HCT116 (cell line): ENCODE measurements around the gene NDUFA7. TPM values are rescaled to one million over a fixed set of nuclear protein-coding genes. Genes with fewer than 3 reads are reported as not detected.

Source experiments
- ATAC-seq: fragments of 200-7000 bp; cut with Tn5 transposase; 2 replicates; pipeline ENCODE4 v1.9.1; 2020; ENCODE audit warnings: mild to moderate bottlenecking, moderate library complexity
- BruUV-seq: library from RNA; stranded (reverse); fragments of 400-500 nt; replicated peaks from 2 replicates; lab custom pipeline; 2021; lab: Mats Ljungman, UMichigan
- CTCF ChIA-PET: fragments of 300-600 bp; sonication (Branson Sonifier 250); formaldehyde crosslinking; loops from one replicate; lab custom pipeline; 2021; ENCODE audit warnings: antibody characterized with exemption; lab: Charles Lee
- POLR2A ChIA-PET: fragments of 300-600, 350-600 bp; sonication (Branson Sonifier 250); formaldehyde crosslinking; loops from one replicate; lab custom pipeline; 2021; ENCODE audit warnings: antibody characterized with exemption; lab: Charles Lee
- RAD21 ChIA-PET, 2 experiments: fragments of 300-600 bp; sonication (Branson Sonifier 250); formaldehyde crosslinking; loops; one replicate each; lab custom pipeline; 2023; ENCODE audit warnings: low total read pairs in 2 of 2; ENCODE audit not compliant: uncharacterized antibody in 2 of 2, unreplicated experiment in 2 of 2, low non-redundant PET in 1 of 2; lab: Charles Lee
- DNase-seq: peaks from one replicate; pipeline ENCODE4 v3.0.0-alpha.2; 2010; ENCODE audit warnings: low read depth, low spot score
- H2AFZ ChIP-seq: fragments of 200-600 bp; shearing (Covaris generic), sonication (generic); 2 replicates; pipeline ENCODE4 v1.6.1; 2017; ENCODE audit warnings: low read depth, mixed run types, mixed read lengths, antibody characterized with exemption, low read length; ENCODE audit not compliant: poor library complexity, severe bottlenecking
- H3K27ac ChIP-seq: 2 replicates; pipeline ENCODE4 v1.5.1; 2012; ENCODE audit warnings: low read depth, low read length
- H3K27me3 ChIP-seq: fragments of 200-600 bp; sonication (generic); 2 replicates; pipeline ENCODE4 v1.6.1; 2016; ENCODE audit warnings: mixed run types, low read length, mixed read lengths; ENCODE audit not compliant: insufficient read depth
- H3K36me3 ChIP-seq, 2 experiments: fragments of 200-500 bp in 1 of 2; fragments of 200-600 bp in 1 of 2; sonication (Bioruptor generic) in 1 of 2; sonication (generic) in 1 of 2; 2 replicates each; pipeline versions ENCODE4 v1.5.1 to v1.6.1; 2014 to 2016; ENCODE audit warnings: low read length in 2 of 2, inconsistent platforms in 1 of 2, mixed read lengths in 1 of 2, mixed run types in 1 of 2; ENCODE audit not compliant: insufficient read depth in 2 of 2, control insufficient read depth in 1 of 2
- H3K4me1 ChIP-seq, 2 experiments: fragments of 200-600 bp in 1 of 2; sonication (generic) in 1 of 2; 2 replicates each; pipeline versions ENCODE4 v1.5.1 to v1.6.1; 2012 to 2017; ENCODE audit warnings: low read length in 2 of 2, inconsistent platforms in 1 of 2, mild to moderate bottlenecking in 1 of 2, mixed read lengths in 1 of 2, mixed run types in 1 of 2, moderate library complexity in 1 of 2; ENCODE audit not compliant: insufficient read depth in 2 of 2, control insufficient read depth in 1 of 2
- H3K4me2 ChIP-seq: fragments of 200-600 bp; sonication (generic); 2 replicates; pipeline ENCODE4 v1.6.1; 2017; ENCODE audit warnings: mixed run types, low read length, mixed read lengths
- H3K4me3 ChIP-seq, 2 experiments: fragments of 200-600 bp in 1 of 2; sonication (generic) in 1 of 2; replicated peaks in 1 of 2; 2 replicates each; pipeline ENCODE4 v1.5.1; 2011 to 2016; ENCODE audit warnings: low read length in 2 of 2, control low read depth in 1 of 2, low read depth in 1 of 2, mild to moderate bottlenecking in 1 of 2, mixed read lengths in 1 of 2, mixed run types in 1 of 2
- H3K79me2 ChIP-seq: fragments of 200-600 bp; sonication (generic); 2 replicates; pipeline ENCODE4 v1.6.1; 2017; ENCODE audit warnings: mild to moderate bottlenecking, mixed run types, low read length, moderate library complexity, mixed read lengths; ENCODE audit not compliant: insufficient read depth
- H3K9ac ChIP-seq: fragments of 200-600 bp; sonication (generic); 2 replicates; pipeline ENCODE4 v1.6.1; 2016; ENCODE audit warnings: low read length, mixed read lengths
- H3K9me2 ChIP-seq: fragments of 200-600 bp; sonication (generic), shearing (Covaris generic); 2 replicates; pipeline ENCODE4 v1.6.1; 2017; ENCODE audit warnings: mixed run types, mild to moderate bottlenecking, moderate library complexity; ENCODE audit not compliant: insufficient read depth
- H3K9me3 ChIP-seq, 2 experiments: fragments of 200-500 bp in 1 of 2; fragments of 200-600 bp in 1 of 2; sonication (Bioruptor generic) in 1 of 2; sonication (generic) in 1 of 2; 2 replicates each; pipeline ENCODE4 v1.6.1; 2014 to 2017; ENCODE audit warnings: low read length in 2 of 2, mixed read lengths in 2 of 2, inconsistent platforms in 1 of 2, low read depth in 1 of 2, mild to moderate bottlenecking in 1 of 2, mixed run types in 1 of 2, moderate library complexity in 1 of 2; ENCODE audit not compliant: control insufficient read depth in 1 of 2, insufficient read depth in 1 of 2
- H4K20me1 ChIP-seq: fragments of 200-600 bp; sonication (generic), shearing (Covaris generic); 2 replicates; pipeline ENCODE4 v1.6.1; 2017; ENCODE audit warnings: mixed run types, mild to moderate bottlenecking, moderate library complexity; ENCODE audit not compliant: insufficient read depth
- ELF1 ChIP-seq: IDR thresholded peaks from 2 replicates; pipeline ENCODE4 v1.6.1; 2012; ENCODE audit warnings: low read depth, borderline replicate concordance
- TCF7L2 ChIP-seq: IDR thresholded peaks from 2 replicates; pipeline ENCODE4 v1.7.0; 2011; ENCODE audit warnings: borderline replicate concordance, inconsistent platforms; ENCODE audit not compliant: insufficient read depth, insufficient read length; ENCODE audit errors: extremely low read depth
- ZFX ChIP-seq: fragments of 450-650 bp; IDR thresholded peaks from 2 replicates; pipeline ENCODE4 v1.6.1; 2017
- ZNF274 ChIP-seq: fragments of 200-500 bp; sonication (Bioruptor generic); IDR thresholded peaks from 2 replicates; pipeline ENCODE4 v1.6.1; 2014; ENCODE audit warnings: mild to moderate bottlenecking, low read depth, low read length, inconsistent platforms
- intact Hi-C: fragments of 100-400 bp; cut with micrococcal nuclease; formaldehyde crosslinking; loops from 2 replicates; pipeline ENCODE4 v1.10.0; 2022
- total RNA-seq: library from RNA; stranded (reverse); gene quantifications from one replicate; pipeline ENCODE4 v1.2.1, GENCODE V29; 2021; ENCODE audit not compliant: unreplicated experiment
- TF ChIP-seq, protein P1 (sequence below): IDR thresholded peaks from 2 replicates; pipeline ENCODE4 v1.6.1; 2012; ENCODE audit warnings: low read depth

The NDUFA7 gene
- total RNA-seq, 1 experiment from 2014 or later: 86.9 TPM

- Histone ChIP-seq H3K9me2 (no peaks in the 10 kb centered on the region), H3K36me3 (no peaks in the 10 kb centered on the region), H3K27me3 (no peaks in the 10 kb centered on the region), H3K4me2 (no peak overlapping the region), H3K4me1 (peaks cover 22 to 36% of the 10 kb centered on the region in 2 experiments), H3K9ac (no peak overlapping the region), H3K4me3 (no peak overlapping the region), H3K79me2 (no peaks in the 10 kb centered on the region), H4K20me1 (no peaks in the 10 kb centered on the region), H3K9me3 (no peaks in the 10 kb centered on the region), H3K27ac (no peak overlapping the region), H2AFZ (no peak overlapping the region)
- ChIA-PET CTCF (no interaction called here), RAD21 (no interaction called here), POLR2A (no interaction called here)
- TF ChIP-seq, protein P1, sequence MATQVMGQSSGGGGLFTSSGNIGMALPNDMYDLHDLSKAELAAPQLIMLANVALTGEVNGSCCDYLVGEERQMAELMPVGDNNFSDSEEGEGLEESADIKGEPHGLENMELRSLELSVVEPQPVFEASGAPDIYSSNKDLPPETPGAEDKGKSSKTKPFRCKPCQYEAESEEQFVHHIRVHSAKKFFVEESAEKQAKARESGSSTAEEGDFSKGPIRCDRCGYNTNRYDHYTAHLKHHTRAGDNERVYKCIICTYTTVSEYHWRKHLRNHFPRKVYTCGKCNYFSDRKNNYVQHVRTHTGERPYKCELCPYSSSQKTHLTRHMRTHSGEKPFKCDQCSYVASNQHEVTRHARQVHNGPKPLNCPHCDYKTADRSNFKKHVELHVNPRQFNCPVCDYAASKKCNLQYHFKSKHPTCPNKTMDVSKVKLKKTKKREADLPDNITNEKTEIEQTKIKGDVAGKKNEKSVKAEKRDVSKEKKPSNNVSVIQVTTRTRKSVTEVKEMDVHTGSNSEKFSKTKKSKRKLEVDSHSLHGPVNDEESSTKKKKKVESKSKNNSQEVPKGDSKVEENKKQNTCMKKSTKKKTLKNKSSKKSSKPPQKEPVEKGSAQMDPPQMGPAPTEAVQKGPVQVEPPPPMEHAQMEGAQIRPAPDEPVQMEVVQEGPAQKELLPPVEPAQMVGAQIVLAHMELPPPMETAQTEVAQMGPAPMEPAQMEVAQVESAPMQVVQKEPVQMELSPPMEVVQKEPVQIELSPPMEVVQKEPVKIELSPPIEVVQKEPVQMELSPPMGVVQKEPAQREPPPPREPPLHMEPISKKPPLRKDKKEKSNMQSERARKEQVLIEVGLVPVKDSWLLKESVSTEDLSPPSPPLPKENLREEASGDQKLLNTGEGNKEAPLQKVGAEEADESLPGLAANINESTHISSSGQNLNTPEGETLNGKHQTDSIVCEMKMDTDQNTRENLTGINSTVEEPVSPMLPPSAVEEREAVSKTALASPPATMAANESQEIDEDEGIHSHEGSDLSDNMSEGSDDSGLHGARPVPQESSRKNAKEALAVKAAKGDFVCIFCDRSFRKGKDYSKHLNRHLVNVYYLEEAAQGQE: no peak
- no peak for TF ChIP-seq ZFX
- TF ChIP-seq ZNF274: no peak
- DNase-seq (no peak), ATAC-seq (no peak)
- TSS peak; percentile 38 for BruUV-seq
- intact Hi-C loops: no loop called here
These were observed 19.3 kb upstream of the NDUFA7 start for GRCh38 chr19:8340341-8341096.

GRCh38 chr19:8338835-8339234 lies 17.7 kb upstream of the NDUFA7 start:
- no peak overlapping the region for H3K9ac ChIP-seq
- H3K27ac ChIP-seq: no peak overlapping the region
- H3K4me3 ChIP-seq: no peak overlapping the region
- H3K9me3 ChIP-seq: no peaks in the 10 kb centered on the region
- TF ChIP-seq ZNF274: no peak
- TF ChIP-seq ELF1: no peak
- no peak for TF ChIP-seq TCF7L2
- no TSS peak for BruUV-seq
- H3K4me2 ChIP-seq: no peak overlapping the region
- ChIA-PET CTCF (no interaction called here), POLR2A (no interaction called here), RAD21 (no interaction called here)
- DNase-seq (no peak), ATAC-seq (no peak)
- H3K27me3 ChIP-seq: no peaks in the 10 kb centered on the region
- H3K36me3 ChIP-seq: no peaks in the 10 kb centered on the region
- H3K4me1 ChIP-seq: peaks cover 19 to 40% of the 10 kb centered on the region in 2 experiments
- no peaks in the 10 kb centered on the region for H3K9me2 ChIP-seq
- intact Hi-C loops: loop anchor here (10.0 kb wide), 1 partner anchor 184 kb away; no protein-coding TSS in a partner anchor
- no peak overlapping the region for H2AFZ ChIP-seq
- peaks cover 6% of the 10 kb centered on the region for H3K79me2 ChIP-seq
- H4K20me1 ChIP-seq: no peaks in the 10 kb centered on the region
